GM12878 (cell line): ENCODE data around the gene CARMIL3. TPM values are rescaled to one million over a fixed set of nuclear protein-coding genes. Genes with fewer than 3 reads are reported as not detected.

Source experiments
- ATAC-seq: fragments of 200-7000 bp; cut with Tn5 transposase; 3 replicates; pipeline ENCODE4 v1.9.1; 2020; ENCODE audit warnings: mild to moderate bottlenecking, moderate library complexity
- BruUV-seq: library from RNA; stranded (reverse); fragments of 400-500 nt; replicated peaks from 2 replicates; lab custom pipeline; 2021; lab: Mats Ljungman, UMichigan
- CTCF ChIA-PET: fragments of 300-600 bp; sonication (Branson Sonifier 250); formaldehyde crosslinking; extraction: SDS; loops from one replicate; lab custom pipeline; 2021; ENCODE audit warnings: inconsistent platforms; lab: Yijun Ruan, JAX
- POLR2A ChIA-PET: fragments of 350-600 bp; formaldehyde crosslinking; extraction: SDS; loops from one replicate; lab custom pipeline; 2021; ENCODE audit warnings: inconsistent platforms; lab: Charles Lee
- RAD21 ChIA-PET: fragments of 300-600 bp; sonication (Branson Sonifier 250); formaldehyde crosslinking; loops from one replicate; lab custom pipeline; 2023; ENCODE audit warnings: antibody characterized with exemption; ENCODE audit not compliant: unreplicated experiment; lab: Charles Lee
- SMC1A ChIA-PET: fragments of 300-600 bp; sonication (Branson Sonifier 250); formaldehyde crosslinking; loops from one replicate; lab custom pipeline; 2023; ENCODE audit not compliant: unreplicated experiment, uncharacterized antibody; lab: Charles Lee
- DNase-seq: peaks from one replicate; pipeline ENCODE4 v3.0.0-alpha.2; 2011; ENCODE audit warnings: low read depth, low spot score
- FAIRE-seq: peaks from 3 replicates; lab custom pipeline; 2011; peaks lifted over from hg19 to GRCh38; lab: Jason Lieb, UNC
- H2AFZ ChIP-seq: 2 replicates; pipeline ENCODE4 v1.6.0; 2011; ENCODE audit warnings: low read depth, low read length, control low read depth; ENCODE audit not compliant: control insufficient read depth
- H3K27ac ChIP-seq: 2 replicates; pipeline ENCODE4 v1.5.1; 2011; ENCODE audit warnings: control low read depth; ENCODE audit not compliant: control insufficient read depth, insufficient read depth
- H3K27me3 ChIP-seq, 2 experiments: replicated peaks in 1 of 2; 2 replicates each; pipeline versions ENCODE4 v1.6.0 to v1.6.1; 2011; ENCODE audit warnings: low read length in 1 of 2; ENCODE audit not compliant: control insufficient read depth in 2 of 2, insufficient read depth in 2 of 2
- H3K36me3 ChIP-seq, 2 experiments: 2 replicates each; pipeline ENCODE4 v1.5.1; 2011; ENCODE audit warnings: low read length in 1 of 2; ENCODE audit not compliant: control insufficient read depth in 2 of 2, insufficient read depth in 2 of 2
- H3K4me1 ChIP-seq: 2 replicates; pipeline ENCODE4 v1.6.1; 2011; ENCODE audit warnings: mild to moderate bottlenecking, low read length, moderate library complexity, mixed read lengths; ENCODE audit not compliant: control insufficient read depth, insufficient read depth
- H3K4me2 ChIP-seq: 2 replicates; pipeline ENCODE4 v1.6.0; 2011; ENCODE audit warnings: control low read depth; ENCODE audit not compliant: control insufficient read depth, insufficient read depth
- H3K4me3 ChIP-seq: fragments of 200-600 bp; sonication (generic); 2 replicates; pipeline ENCODE4 v1.5.1; 2016
- H3K79me2 ChIP-seq: 2 replicates; pipeline ENCODE4 v1.6.0; 2011; ENCODE audit warnings: low read length; ENCODE audit not compliant: control insufficient read depth, insufficient read depth
- H3K9ac ChIP-seq: 2 replicates; pipeline ENCODE4 v1.8.0; 2011; ENCODE audit warnings: low read length, control low read depth, mixed read lengths; ENCODE audit not compliant: control insufficient read depth, insufficient read depth
- H3K9me3 ChIP-seq: replicated peaks from 3 replicates; pipeline ENCODE4 v1.5.1; 2011; ENCODE audit warnings: mild to moderate bottlenecking, low read length; ENCODE audit not compliant: control insufficient read depth, insufficient read depth
- H4K20me1 ChIP-seq: 2 replicates; pipeline ENCODE4 v1.6.0; 2011; ENCODE audit not compliant: control insufficient read depth, insufficient read depth
- HCFC1 ChIP-seq: fragments of 150-350 bp; IDR thresholded peaks from 2 replicates; pipeline ENCODE4 v1.6.1; 2014; ENCODE audit warnings: low read length
- NFYB ChIP-seq: IDR thresholded peaks from 2 replicates; pipeline ENCODE4 v1.6.1; 2011; ENCODE audit warnings: low read depth, mild to moderate bottlenecking, low read length, improper control_type of control experiment, moderate library complexity; ENCODE audit not compliant: insufficient read depth
- WGBS: methylation state at CpG from one replicate; pipeline ENCODE4 v1.1.6; 2016; ENCODE audit warnings: low lambda C conversion rate; ENCODE audit not compliant: insufficient replicate concordance, insufficient coverage; ENCODE audit errors: missing lambda C conversion rate; 5-methylcytosine and 5-hydroxymethylcytosine counted together
- in situ Hi-C: fragments of 300-500 bp; cut with MboI; formaldehyde crosslinking; loops from 9 replicates; pipeline ENCODE4 v1.14.3; 2018; ENCODE audit warnings: mixed read lengths
- intact Hi-C: fragments of 100-400 bp; cut with micrococcal nuclease; formaldehyde crosslinking; loops from one replicate; pipeline ENCODE4 v1.14.2; 2022; ENCODE audit not compliant: unreplicated experiment
- polyA plus RNA-seq, 11 experiments: library from polyadenylated mRNA; depleted of rRNA in 4 of 11; unstranded in 6 of 11; stranded (reverse) in 5 of 11; fragments of >200 nt; fragmentation: Nextera tagmentation in 4 of 11; fragmentation: Illumina TruSeq in 1 of 11; extraction: Ambion mirVana in 4 of 11; extraction: Trizol in 1 of 11; gene quantifications; 1 replicate in 1 of 11; 2 replicates in 10 of 11; pipeline versions ENCODE4 v1.2.1 to v1.2.3, GENCODE V29; 2011 to 2016; ENCODE audit warnings: inconsistent platforms in 2 of 11, missing spikeins in 2 of 11, low read depth in 1 of 11
- total RNA-seq, 4 experiments: library from RNA; depleted of rRNA in 3 of 4; stranded (reverse); fragments of >200 nt in 3 of 4; fragmentation: Illumina TruSeq in 1 of 4; extraction: Trizol in 1 of 4; gene quantifications; 2 replicates each; pipeline versions ENCODE4 v1.2.1 to v1.2.3, GENCODE V29; 2013 to 2021
- TF ChIP-seq, protein P1 (sequence below): IDR thresholded peaks from 2 replicates; pipeline ENCODE4 v1.6.1; 2012; ENCODE audit warnings: mild to moderate bottlenecking, low read depth, low read length
- TF ChIP-seq, protein P2 (sequence below): IDR thresholded peaks from 2 replicates; pipeline ENCODE4 v1.6.1; 2011; ENCODE audit warnings: mild to moderate bottlenecking, low read depth, low read length, moderate library complexity; ENCODE audit not compliant: insufficient replicate concordance
- TF ChIP-seq, protein P3 (sequence below): fragments of 150-350 bp; IDR thresholded peaks from 2 replicates; pipeline ENCODE4 v1.6.1; 2016; ENCODE audit warnings: low read depth, low read length
- TF ChIP-seq, protein P4 (sequence below): IDR thresholded peaks from 2 replicates; pipeline ENCODE4 v1.6.1; 2012; ENCODE audit warnings: improper control_type of control experiment, low read depth, low read length; ENCODE audit not compliant: insufficient replicate concordance

Gene CARMIL3
- total and polyA plus RNA-seq, 10 of the 15 experiments (the other 5 are each of a cell fraction or from before 2014, with no cell fraction given), result 0.09 to 0.32 (median 0.25) TPM; not detected in 3

DNA sequence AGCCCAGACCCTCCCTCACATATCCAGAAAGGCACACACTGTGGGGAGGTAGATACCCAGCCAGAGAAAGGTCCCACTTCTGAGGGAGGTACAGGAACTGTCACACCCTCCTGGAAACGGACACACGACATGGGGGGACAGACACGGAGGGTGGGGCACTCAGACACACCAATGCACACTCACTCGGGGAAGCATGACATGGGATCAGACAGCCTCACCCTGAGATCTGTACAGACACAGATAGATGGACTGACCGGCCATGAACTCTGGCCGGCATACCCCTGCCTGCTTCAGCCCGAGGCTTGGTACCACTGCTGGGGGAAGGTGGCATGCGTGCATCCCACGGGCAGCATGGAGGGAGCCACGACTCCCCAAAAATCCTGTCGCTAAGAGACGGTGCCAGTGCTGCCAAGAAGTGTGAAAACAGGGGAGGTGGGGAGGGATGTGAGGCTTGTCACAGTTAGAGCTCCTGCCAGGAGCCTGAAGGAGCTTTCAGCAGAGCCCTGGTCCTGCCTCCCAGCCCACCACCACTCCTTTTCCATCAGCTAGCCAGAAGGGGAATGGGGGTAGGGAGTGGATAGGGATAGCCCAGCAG lies 20.1 kb downstream of the CARMIL3 start (continued):
- TF ChIP-seq, protein P1, sequence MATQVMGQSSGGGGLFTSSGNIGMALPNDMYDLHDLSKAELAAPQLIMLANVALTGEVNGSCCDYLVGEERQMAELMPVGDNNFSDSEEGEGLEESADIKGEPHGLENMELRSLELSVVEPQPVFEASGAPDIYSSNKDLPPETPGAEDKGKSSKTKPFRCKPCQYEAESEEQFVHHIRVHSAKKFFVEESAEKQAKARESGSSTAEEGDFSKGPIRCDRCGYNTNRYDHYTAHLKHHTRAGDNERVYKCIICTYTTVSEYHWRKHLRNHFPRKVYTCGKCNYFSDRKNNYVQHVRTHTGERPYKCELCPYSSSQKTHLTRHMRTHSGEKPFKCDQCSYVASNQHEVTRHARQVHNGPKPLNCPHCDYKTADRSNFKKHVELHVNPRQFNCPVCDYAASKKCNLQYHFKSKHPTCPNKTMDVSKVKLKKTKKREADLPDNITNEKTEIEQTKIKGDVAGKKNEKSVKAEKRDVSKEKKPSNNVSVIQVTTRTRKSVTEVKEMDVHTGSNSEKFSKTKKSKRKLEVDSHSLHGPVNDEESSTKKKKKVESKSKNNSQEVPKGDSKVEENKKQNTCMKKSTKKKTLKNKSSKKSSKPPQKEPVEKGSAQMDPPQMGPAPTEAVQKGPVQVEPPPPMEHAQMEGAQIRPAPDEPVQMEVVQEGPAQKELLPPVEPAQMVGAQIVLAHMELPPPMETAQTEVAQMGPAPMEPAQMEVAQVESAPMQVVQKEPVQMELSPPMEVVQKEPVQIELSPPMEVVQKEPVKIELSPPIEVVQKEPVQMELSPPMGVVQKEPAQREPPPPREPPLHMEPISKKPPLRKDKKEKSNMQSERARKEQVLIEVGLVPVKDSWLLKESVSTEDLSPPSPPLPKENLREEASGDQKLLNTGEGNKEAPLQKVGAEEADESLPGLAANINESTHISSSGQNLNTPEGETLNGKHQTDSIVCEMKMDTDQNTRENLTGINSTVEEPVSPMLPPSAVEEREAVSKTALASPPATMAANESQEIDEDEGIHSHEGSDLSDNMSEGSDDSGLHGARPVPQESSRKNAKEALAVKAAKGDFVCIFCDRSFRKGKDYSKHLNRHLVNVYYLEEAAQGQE, result no peak
- TF ChIP-seq, all 136 proteins: peak for 0

DNA sequence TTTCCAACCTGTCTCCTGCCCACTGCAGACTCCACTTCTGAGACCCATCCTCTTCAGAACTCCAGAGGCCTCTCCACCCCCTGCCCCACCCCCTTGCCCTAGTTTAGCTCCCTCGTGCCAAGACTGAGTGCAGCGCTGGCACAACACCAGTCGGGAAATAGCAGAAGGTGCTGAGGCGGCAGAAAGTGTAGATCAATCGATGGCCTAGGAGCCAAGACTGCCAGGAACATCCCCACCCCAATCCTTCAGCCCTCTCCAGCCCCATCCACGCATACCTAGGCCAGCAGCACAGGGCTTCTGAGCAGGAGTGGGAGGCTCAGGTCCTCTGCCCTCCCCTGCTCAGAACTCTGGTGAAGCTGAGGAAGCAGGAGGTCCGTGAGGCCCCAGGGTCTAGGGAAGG lies 20.6 kb downstream of the CARMIL3 start:
- intact Hi-C loops (no loop called here), in situ Hi-C loops (no loop called here)
- RAD21 ChIA-PET, result no interaction called here
- Histone ChIP-seq H3K27me3 (no peaks in the 10 kb centered on the region; a peak in 1 of 4 replicates), H3K4me2 (no peak overlapping the region), H3K4me3 (no peak overlapping the region), H3K4me1 (peaks cover 16% of the 10 kb centered on the region), H3K36me3 (no peaks in the 10 kb centered on the region), H4K20me1 (no peaks in the 10 kb centered on the region; the same call in 1 of the 2 replicates), H3K27ac (no peak overlapping the region), H3K9me3 (no peaks in the 10 kb centered on the region), H3K79me2 (no peaks in the 10 kb centered on the region), H3K9ac (no peak overlapping the region), H2AFZ (no peak overlapping the region)
- ATAC-seq (no peak), DNase-seq (no peak), FAIRE-seq (no peak)
- POLR2A ChIA-PET, result interaction anchor here (1.7 kb wide), 1 partner anchor 9 kb away, joined by 7 read pairs; no protein-coding TSS in a partner anchor
- CTCF ChIA-PET, result interaction anchor here (0.8 to 6.1 kb wide), 3 partner anchors 14 to 36 kb away, joined by 3 to 33 read pairs (median 5); no protein-coding TSS in a partner anchor
- BruUV-seq, result no TSS peak
- SMC1A ChIA-PET, result interaction anchor here (1.1 to 1.6 kb wide), 3 partner anchors 14 to 20 kb away, joined by 3 to 4 read pairs (median 4); no protein-coding TSS in a partner anchor
- 56% methylated on average over 7 of the region's 7 CpGs for WGBS
- TF ChIP-seq, protein P2, sequence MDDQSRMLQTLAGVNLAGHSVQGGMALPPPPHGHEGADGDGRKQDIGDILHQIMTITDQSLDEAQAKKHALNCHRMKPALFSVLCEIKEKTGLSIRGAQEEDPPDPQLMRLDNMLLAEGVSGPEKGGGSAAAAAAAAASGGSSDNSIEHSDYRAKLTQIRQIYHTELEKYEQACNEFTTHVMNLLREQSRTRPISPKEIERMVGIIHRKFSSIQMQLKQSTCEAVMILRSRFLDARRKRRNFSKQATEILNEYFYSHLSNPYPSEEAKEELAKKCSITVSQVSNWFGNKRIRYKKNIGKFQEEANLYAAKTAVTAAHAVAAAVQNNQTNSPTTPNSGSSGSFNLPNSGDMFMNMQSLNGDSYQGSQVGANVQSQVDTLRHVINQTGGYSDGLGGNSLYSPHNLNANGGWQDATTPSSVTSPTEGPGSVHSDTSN, result no peak
- TF ChIP-seq NFYB (no peak), HCFC1 (no peak)
- TF ChIP-seq, protein P3, sequence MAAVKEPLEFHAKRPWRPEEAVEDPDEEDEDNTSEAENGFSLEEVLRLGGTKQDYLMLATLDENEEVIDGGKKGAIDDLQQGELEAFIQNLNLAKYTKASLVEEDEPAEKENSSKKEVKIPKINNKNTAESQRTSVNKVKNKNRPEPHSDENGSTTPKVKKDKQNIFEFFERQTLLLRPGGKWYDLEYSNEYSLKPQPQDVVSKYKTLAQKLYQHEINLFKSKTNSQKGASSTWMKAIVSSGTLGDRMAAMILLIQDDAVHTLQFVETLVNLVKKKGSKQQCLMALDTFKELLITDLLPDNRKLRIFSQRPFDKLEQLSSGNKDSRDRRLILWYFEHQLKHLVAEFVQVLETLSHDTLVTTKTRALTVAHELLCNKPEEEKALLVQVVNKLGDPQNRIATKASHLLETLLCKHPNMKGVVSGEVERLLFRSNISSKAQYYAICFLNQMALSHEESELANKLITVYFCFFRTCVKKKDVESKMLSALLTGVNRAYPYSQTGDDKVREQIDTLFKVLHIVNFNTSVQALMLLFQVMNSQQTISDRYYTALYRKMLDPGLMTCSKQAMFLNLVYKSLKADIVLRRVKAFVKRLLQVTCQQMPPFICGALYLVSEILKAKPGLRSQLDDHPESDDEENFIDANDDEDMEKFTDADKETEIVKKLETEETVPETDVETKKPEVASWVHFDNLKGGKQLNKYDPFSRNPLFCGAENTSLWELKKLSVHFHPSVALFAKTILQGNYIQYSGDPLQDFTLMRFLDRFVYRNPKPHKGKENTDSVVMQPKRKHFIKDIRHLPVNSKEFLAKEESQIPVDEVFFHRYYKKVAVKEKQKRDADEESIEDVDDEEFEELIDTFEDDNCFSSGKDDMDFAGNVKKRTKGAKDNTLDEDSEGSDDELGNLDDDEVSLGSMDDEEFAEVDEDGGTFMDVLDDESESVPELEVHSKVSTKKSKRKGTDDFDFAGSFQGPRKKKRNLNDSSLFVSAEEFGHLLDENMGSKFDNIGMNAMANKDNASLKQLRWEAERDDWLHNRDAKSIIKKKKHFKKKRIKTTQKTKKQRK, result no peak
- TF ChIP-seq, protein P4, sequence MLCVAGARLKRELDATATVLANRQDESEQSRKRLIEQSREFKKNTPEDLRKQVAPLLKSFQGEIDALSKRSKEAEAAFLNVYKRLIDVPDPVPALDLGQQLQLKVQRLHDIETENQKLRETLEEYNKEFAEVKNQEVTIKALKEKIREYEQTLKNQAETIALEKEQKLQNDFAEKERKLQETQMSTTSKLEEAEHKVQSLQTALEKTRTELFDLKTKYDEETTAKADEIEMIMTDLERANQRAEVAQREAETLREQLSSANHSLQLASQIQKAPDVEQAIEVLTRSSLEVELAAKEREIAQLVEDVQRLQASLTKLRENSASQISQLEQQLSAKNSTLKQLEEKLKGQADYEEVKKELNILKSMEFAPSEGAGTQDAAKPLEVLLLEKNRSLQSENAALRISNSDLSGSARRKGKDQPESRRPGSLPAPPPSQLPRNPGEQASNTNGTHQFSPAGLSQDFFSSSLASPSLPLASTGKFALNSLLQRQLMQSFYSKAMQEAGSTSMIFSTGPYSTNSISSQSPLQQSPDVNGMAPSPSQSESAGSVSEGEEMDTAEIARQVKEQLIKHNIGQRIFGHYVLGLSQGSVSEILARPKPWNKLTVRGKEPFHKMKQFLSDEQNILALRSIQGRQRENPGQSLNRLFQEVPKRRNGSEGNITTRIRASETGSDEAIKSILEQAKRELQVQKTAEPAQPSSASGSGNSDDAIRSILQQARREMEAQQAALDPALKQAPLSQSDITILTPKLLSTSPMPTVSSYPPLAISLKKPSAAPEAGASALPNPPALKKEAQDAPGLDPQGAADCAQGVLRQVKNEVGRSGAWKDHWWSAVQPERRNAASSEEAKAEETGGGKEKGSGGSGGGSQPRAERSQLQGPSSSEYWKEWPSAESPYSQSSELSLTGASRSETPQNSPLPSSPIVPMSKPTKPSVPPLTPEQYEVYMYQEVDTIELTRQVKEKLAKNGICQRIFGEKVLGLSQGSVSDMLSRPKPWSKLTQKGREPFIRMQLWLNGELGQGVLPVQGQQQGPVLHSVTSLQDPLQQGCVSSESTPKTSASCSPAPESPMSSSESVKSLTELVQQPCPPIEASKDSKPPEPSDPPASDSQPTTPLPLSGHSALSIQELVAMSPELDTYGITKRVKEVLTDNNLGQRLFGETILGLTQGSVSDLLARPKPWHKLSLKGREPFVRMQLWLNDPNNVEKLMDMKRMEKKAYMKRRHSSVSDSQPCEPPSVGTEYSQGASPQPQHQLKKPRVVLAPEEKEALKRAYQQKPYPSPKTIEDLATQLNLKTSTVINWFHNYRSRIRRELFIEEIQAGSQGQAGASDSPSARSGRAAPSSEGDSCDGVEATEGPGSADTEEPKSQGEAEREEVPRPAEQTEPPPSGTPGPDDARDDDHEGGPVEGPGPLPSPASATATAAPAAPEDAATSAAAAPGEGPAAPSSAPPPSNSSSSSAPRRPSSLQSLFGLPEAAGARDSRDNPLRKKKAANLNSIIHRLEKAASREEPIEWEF, result no peak
